ENCODE measurements around the gene ACSM6. TPM values are rescaled to one million over a fixed set of nuclear protein-coding genes. Genes with fewer than 3 reads are reported as not detected.

Gene ACSM6
- polyA plus RNA-seq, 1 donor (not counting 4 experiments of a cell fraction or from before 2014, with no cell fraction given): not detected

DNA sequence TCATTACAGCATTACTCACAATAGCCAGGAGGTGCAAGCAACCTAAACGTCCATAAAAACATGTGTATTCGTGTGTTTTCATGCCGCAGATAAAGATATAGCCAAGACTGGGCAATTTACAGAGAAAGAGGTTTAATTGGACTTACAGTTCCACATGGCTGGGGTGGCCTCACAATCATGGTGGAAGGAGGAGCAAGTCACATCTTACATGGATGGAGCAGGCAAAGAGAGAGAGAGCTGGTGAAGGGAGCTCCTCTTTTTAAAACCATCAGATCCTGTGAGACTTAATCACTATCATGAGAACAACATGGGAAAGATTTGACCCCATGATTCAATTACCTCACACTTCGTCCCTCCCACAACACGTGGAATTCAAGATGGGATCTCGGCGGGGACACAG, 63.8 kb downstream of the ACSM6 start:
- peaks cover 22 to 25% of the 10 kb centered on the region in 2 experiments for H3K36me3 ChIP-seq (ENCODE audit: control insufficient read depth in 2 of 2, extremely low read depth in 1 of 2, insufficient read depth in 2 of 2, low read length in 2 of 2)
- H2AFZ ChIP-seq (ENCODE audit: control insufficient read depth, low read length): no peak overlapping the region
- TF ChIP-seq EZH2 (IDR thresholded peaks at IDR 0.05; ENCODE audit: low read length): no peak
- TF ChIP-seq, protein P1, sequence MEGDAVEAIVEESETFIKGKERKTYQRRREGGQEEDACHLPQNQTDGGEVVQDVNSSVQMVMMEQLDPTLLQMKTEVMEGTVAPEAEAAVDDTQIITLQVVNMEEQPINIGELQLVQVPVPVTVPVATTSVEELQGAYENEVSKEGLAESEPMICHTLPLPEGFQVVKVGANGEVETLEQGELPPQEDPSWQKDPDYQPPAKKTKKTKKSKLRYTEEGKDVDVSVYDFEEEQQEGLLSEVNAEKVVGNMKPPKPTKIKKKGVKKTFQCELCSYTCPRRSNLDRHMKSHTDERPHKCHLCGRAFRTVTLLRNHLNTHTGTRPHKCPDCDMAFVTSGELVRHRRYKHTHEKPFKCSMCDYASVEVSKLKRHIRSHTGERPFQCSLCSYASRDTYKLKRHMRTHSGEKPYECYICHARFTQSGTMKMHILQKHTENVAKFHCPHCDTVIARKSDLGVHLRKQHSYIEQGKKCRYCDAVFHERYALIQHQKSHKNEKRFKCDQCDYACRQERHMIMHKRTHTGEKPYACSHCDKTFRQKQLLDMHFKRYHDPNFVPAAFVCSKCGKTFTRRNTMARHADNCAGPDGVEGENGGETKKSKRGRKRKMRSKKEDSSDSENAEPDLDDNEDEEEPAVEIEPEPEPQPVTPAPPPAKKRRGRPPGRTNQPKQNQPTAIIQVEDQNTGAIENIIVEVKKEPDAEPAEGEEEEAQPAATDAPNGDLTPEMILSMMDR (optimal IDR thresholded peaks at IDR 0.05 in 1 of 3, IDR thresholded peaks at IDR 0.05 in 1 of 3, conservative IDR thresholded peaks at IDR 0.05 in 1 of 3; ENCODE audit: extremely low read depth in 1 of 3, insufficient read depth in 2 of 3, low read length in 3 of 3): no peak
- no peaks in the 10 kb centered on the region for H3K9me3 ChIP-seq (ENCODE audit: control insufficient read depth, low read depth, low read length)
- H3K4me2 ChIP-seq (ENCODE audit: control insufficient read depth, extremely low read depth, insufficient read depth, low read depth, low read length): no peak overlapping the region
- H4K20me1 ChIP-seq (ENCODE audit: control insufficient read depth, extremely low read depth, insufficient read depth, low read length): no peaks in the 10 kb centered on the region
- no peaks in the 10 kb centered on the region for H3K9me1 ChIP-seq (ENCODE audit: control insufficient read depth, extremely low read depth, insufficient read depth, low read length)
- no peak for DNase-seq (ENCODE audit: low read depth, low spot score)
- dilution Hi-C loops (cut with MboI; ENCODE audit: extremely low pct_ligation_motif_present, low sequenced_read_pairs): no loop called here
- H3K4me3 ChIP-seq (ENCODE audit: control insufficient read depth in 2 of 3, extremely low read depth in 1 of 3, insufficient read depth in 2 of 3, low read depth in 1 of 3, low read length in 3 of 3): no peak overlapping the region
- H3K9ac ChIP-seq (ENCODE audit: control insufficient read depth, extremely low read depth, insufficient read depth, low read length): no peak overlapping the region
- H3K79me2 ChIP-seq (ENCODE audit: control insufficient read depth, insufficient read depth, low read length): peaks cover 74% of the 10 kb centered on the region
- no peak for FAIRE-seq
- peaks cover 24% of the 10 kb centered on the region for H3K4me1 ChIP-seq (ENCODE audit: control insufficient read depth, extremely low read depth, insufficient read depth, low read length)
- H3K27me3 ChIP-seq (ENCODE audit: control insufficient read depth, extremely low read depth, insufficient read depth, low read length): no peaks in the 10 kb centered on the region
- no peak overlapping the region for H3K27ac ChIP-seq (ENCODE audit: control insufficient read depth, insufficient read depth, low read length)

- TF ChIP-seq EZH2 (IDR thresholded peaks at IDR 0.05; ENCODE audit: low read length): no peak
- TF ChIP-seq, protein P1 (optimal IDR thresholded peaks at IDR 0.05 in 1 of 3, IDR thresholded peaks at IDR 0.05 in 1 of 3, conservative IDR thresholded peaks at IDR 0.05 in 1 of 3; ENCODE audit: extremely low read depth in 1 of 3, insufficient read depth in 2 of 3, low read length in 3 of 3): no peak
- Histone ChIP-seq H3K27me3 (ENCODE audit: control insufficient read depth, extremely low read depth, insufficient read depth, low read length) (no peaks in the 10 kb centered on the region), H3K36me3 (ENCODE audit: control insufficient read depth in 2 of 2, extremely low read depth in 1 of 2, insufficient read depth in 2 of 2, low read length in 2 of 2) (peaks cover 29 to 32% of the 10 kb centered on the region in 2 experiments), H3K27ac (ENCODE audit: control insufficient read depth, insufficient read depth, low read length) (peak overlapping the region; percentile 98), H3K9me1 (ENCODE audit: control insufficient read depth, extremely low read depth, insufficient read depth, low read length) (no peaks in the 10 kb centered on the region), H4K20me1 (ENCODE audit: control insufficient read depth, extremely low read depth, insufficient read depth, low read length) (no peaks in the 10 kb centered on the region), H3K9ac (ENCODE audit: control insufficient read depth, extremely low read depth, insufficient read depth, low read length) (peak overlapping the region; percentile 83), H3K4me2 (ENCODE audit: control insufficient read depth, extremely low read depth, insufficient read depth, low read depth, low read length) (peak overlapping the region; percentile 88), H2AFZ (ENCODE audit: control insufficient read depth, low read length) (no peak overlapping the region), H3K79me2 (ENCODE audit: control insufficient read depth, insufficient read depth, low read length) (peaks cover 56% of the 10 kb centered on the region), H3K9me3 (ENCODE audit: control insufficient read depth, low read depth, low read length) (no peaks in the 10 kb centered on the region), H3K4me3 (ENCODE audit: control insufficient read depth in 2 of 3, extremely low read depth in 1 of 3, insufficient read depth in 2 of 3, low read depth in 1 of 3, low read length in 3 of 3) (peak overlapping the region in 2 of 3 experiments; percentile 53 to 61), H3K4me1 (ENCODE audit: control insufficient read depth, extremely low read depth, insufficient read depth, low read length) (peaks cover 47% of the 10 kb centered on the region)
- peak; percentile 100 for FAIRE-seq
- dilution Hi-C loops (cut with MboI; ENCODE audit: extremely low pct_ligation_motif_present, low sequenced_read_pairs): no loop called here
- DNase-seq (ENCODE audit: low read depth, low spot score): no peak
Measured at GRCh38 chr10:95260397-95260881, 66.4 kb downstream of the ACSM6 start.
